HG03439 (cell line): ENCODE measurements around the gene LANCL1.

Experiments used
- ATAC-seq: cut with Tn5 transposase; IDR thresholded peaks from one replicate; pipeline ENCODE4 v1.9.1; 2021; ENCODE audit warnings: mild to moderate bottlenecking, moderate library complexity; ENCODE audit not compliant: unreplicated experiment

LANCL1 gene

DNA sequence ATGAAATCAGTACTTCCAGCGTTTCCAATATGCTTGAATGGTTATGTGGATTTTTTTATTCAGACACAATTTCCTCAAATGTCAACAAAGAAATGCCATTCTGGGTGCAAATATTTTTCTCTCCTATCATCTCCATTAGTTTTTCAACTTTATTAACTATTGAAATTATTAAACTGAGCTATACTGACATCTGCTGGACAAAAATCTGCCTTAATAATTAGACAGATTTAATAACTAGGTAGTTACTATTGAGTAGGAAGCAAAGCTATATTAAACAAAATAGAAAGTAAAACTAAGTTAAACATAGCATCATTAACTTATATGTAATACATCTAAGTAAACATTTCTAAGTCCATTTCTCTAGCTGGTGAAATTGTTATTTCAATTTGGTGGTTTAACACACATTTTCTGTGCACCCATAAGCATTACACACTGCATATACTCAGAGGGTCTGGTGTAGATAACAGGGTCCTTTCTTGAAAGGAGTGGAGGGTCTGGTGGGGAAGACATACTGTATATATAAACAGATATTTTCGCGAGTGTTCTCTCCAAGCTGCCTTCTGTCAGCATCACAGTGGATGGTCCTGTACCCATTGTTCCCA lies 77.0 kb downstream of the LANCL1 start:
- ATAC-seq, result no peak

DNA sequence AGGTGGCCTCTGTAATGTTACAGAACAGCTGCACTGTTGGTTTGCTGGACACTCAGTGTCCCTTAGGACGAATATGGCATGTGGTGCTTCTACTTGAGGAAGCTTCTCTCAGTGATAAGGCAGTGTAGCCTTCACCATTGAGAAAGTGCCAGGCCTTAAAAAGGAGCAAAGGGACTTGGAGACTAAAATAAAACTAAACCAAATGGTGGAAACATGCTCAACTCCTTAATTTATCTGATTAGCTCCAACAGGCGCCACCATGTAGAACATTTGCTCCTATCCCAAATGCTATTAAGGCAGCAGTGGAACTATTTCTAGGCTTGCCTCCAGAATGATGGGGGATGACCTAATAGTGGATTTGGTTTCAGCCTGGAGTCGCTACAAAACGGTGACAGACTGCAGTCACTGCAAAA lies 84.1 kb downstream of the LANCL1 start:
- ATAC-seq, result no peak

DNA sequence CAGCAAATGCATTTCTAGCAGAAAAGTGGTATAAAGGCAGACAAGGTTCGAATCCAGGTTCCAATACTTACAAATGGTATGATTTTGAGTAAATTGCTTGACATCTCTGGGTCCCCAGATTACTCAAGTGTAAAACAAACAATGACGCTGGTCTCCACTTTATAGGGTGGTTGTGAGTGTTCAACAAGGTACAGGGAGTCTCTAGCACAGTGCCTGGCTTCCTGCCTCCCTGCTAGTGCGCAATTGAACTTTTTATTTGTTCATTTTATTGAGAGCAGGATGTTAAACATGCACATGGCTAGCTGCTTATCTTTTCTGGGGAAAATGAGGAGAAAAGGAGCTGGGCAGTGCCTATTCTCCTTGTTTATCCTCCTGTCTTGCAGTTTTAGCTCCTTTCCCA lies 86.7 kb downstream of the LANCL1 start:
- no peak for ATAC-seq

DNA sequence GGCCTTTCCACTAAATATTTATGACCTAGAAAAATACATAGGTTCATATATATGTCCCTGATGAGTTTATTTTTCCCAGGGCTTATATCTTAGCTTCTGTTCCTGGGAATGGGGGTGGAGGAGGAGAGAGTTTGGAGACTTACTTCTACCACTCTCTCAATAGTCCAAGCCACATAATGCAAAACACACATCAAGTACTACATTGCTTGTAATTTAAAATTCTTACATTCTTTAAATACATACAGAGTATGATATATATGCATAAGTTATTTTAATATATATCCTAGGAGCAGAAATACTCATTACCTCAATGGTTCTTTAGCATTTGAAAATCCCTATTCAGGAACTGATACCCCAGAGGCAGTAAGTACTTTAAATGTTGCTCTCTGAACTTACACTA lies 88.4 kb downstream of the LANCL1 start:
- ATAC-seq, result no peak

DNA sequence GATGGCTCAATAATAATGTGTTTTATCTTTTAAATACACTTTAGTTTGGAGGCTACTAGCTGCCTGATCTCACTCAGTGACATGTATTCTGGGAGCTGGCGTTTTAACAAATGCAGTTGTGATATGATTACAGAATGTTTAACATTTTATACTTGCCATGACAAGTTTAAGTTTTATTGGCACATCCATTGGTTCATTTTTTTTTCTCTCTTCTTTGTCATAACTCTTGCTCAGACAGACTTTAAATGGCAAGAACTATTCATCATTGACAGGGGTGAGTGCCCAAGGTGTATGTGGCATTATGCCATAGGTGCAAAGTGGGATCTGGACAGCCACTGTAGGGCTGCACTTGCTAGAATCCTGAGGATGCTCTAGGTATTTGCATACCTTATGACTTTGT lies 89.5 kb downstream of the LANCL1 start:
- ATAC-seq, result no peak
